DOHH2 (cell line): ENCODE measurements around the gene NFIA.

Experiments used
- H3F3A ChIP-seq: fragments of 200-600 bp; sonication (generic), shearing (Covaris generic); 2 replicates; pipeline ENCODE4 v1.6.0; 2016; ENCODE audit warnings: antibody characterized with exemption, mild to moderate bottlenecking; ENCODE audit not compliant: control insufficient read depth, insufficient read depth
- H3K27ac ChIP-seq: fragments of 200-600 bp; sonication (generic); 2 replicates; pipeline ENCODE4 v1.5.1; 2014; ENCODE audit warnings: low read depth, mild to moderate bottlenecking, low read length, moderate library complexity
- H3K27me3 ChIP-seq: fragments of 200-600 bp; sonication (generic); 2 replicates; pipeline ENCODE4 v1.6.1; 2014; ENCODE audit warnings: mild to moderate bottlenecking, low read length, mixed read lengths; ENCODE audit not compliant: control insufficient read depth
- H3K36me3 ChIP-seq: fragments of 200-600 bp; sonication (generic); 2 replicates; pipeline ENCODE4 v1.6.1; 2014; ENCODE audit warnings: mild to moderate bottlenecking, low read length, moderate library complexity, mixed read lengths; ENCODE audit not compliant: control insufficient read depth
- H3K4me1 ChIP-seq: fragments of 200-600 bp; sonication (generic); 2 replicates; pipeline ENCODE4 v1.6.1; 2014; ENCODE audit warnings: mild to moderate bottlenecking, low read length, mixed read lengths; ENCODE audit not compliant: control insufficient read depth
- H3K4me2 ChIP-seq: fragments of 200-600 bp; sonication (generic); 2 replicates; pipeline ENCODE4 v1.6.0; 2014; ENCODE audit warnings: mild to moderate bottlenecking, low read length, moderate library complexity
- H3K4me3 ChIP-seq: fragments of 200-600 bp; sonication (generic); 2 replicates; pipeline ENCODE4 v1.5.1; 2014; ENCODE audit warnings: mild to moderate bottlenecking, low read length, mixed read lengths
- H3K79me2 ChIP-seq: fragments of 200-600 bp; sonication (generic); 2 replicates; pipeline ENCODE4 v1.6.1; 2014; ENCODE audit warnings: mild to moderate bottlenecking, low read length, mixed read lengths; ENCODE audit not compliant: control insufficient read depth
- H3K9me2 ChIP-seq: fragments of 200-600 bp; sonication (generic); replicated peaks from 2 replicates; pipeline ENCODE4 v1.6.1; 2014; ENCODE audit warnings: mild to moderate bottlenecking, low read length, mixed read lengths; ENCODE audit not compliant: control insufficient read depth
- H3K9me3 ChIP-seq: fragments of 200-600 bp; sonication (generic); 2 replicates; pipeline ENCODE4 v1.6.1; 2014; ENCODE audit warnings: antibody characterized with exemption, low read length, mixed read lengths; ENCODE audit not compliant: control insufficient read depth, insufficient read depth
- H4K20me1 ChIP-seq: fragments of 200-600 bp; sonication (generic); 2 replicates; pipeline ENCODE4 v1.6.0; 2014; ENCODE audit warnings: low read depth, mild to moderate bottlenecking, antibody characterized with exemption, low read length, moderate library complexity; ENCODE audit not compliant: control insufficient read depth, insufficient read depth
- CTCF ChIP-seq: fragments of 200-600 bp; sonication (generic); IDR thresholded peaks from one replicate; pipeline ENCODE4 v1.5.1; 2014; ENCODE audit warnings: antibody characterized with exemption, mild to moderate bottlenecking, low read depth, low read length; ENCODE audit not compliant: poor library complexity, severe bottlenecking
- EZH2phosphoT487 ChIP-seq: fragments of 200-600 bp; sonication (generic); IDR thresholded peaks from 2 replicates; pipeline ENCODE4 v1.6.1; 2017; ENCODE audit warnings: borderline replicate concordance, mild to moderate bottlenecking, antibody characterized with exemption, low read length, moderate library complexity, mixed read lengths

Gene NFIA

GRCh38 chr1:61102621-61103020 is 20.3 kb downstream of the NFIA start:
- Histone ChIP-seq H3K4me3 (no peak overlapping the region), H3K9me3 (no peaks in the 10 kb centered on the region), H3K9me2 (no peaks in the 10 kb centered on the region), H3K79me2 (peaks cover 76% of the 10 kb centered on the region), H3K4me2 (no peak overlapping the region), H3K36me3 (peaks cover 3% of the 10 kb centered on the region; the same call in 1 of the 2 replicates), H3K27ac (no peak overlapping the region), H3K4me1 (peaks cover 2% of the 10 kb centered on the region; the same call in 1 of the 2 replicates), H3F3A (no peaks in the 10 kb centered on the region), H3K27me3 (no peaks in the 10 kb centered on the region), H4K20me1 (no peaks in the 10 kb centered on the region)
- TF ChIP-seq CTCF (no peak), EZH2phosphoT487 (no peak)

- TF ChIP-seq EZH2phosphoT487: no peak
- TF ChIP-seq CTCF: no peak
- H3K9me2 ChIP-seq: no peaks in the 10 kb centered on the region
- H3K27me3 ChIP-seq: no peaks in the 10 kb centered on the region
- H3K4me1 ChIP-seq: 0 out of 2 replicates have a peak, but pooled peaks cover 3% of the 10 kb centered on the region
- H3K4me2 ChIP-seq: no peak overlapping the region
- no peak overlapping the region for H3K4me3 ChIP-seq
- no peaks in the 10 kb centered on the region for H3F3A ChIP-seq
- H4K20me1 ChIP-seq: no peaks in the 10 kb centered on the region
- peaks cover 71% of the 10 kb centered on the region for H3K79me2 ChIP-seq
- H3K36me3 ChIP-seq: peaks cover 3% of the 10 kb centered on the region; the same call in 1 of the 2 replicates
- no peak overlapping the region for H3K27ac ChIP-seq
- no peaks in the 10 kb centered on the region for H3K9me3 ChIP-seq
Observed at GRCh38 chr1:61104220-61104671, 21.9 kb downstream of the NFIA start.

- no peaks in the 10 kb centered on the region for H3K27me3 ChIP-seq
- H3K36me3 ChIP-seq: peaks cover 8% of the 10 kb centered on the region; the same call in 1 of the 2 replicates
- peaks cover 54% of the 10 kb centered on the region for H3K79me2 ChIP-seq
- no peak overlapping the region for H3K27ac ChIP-seq
- H3K9me2 ChIP-seq: no peaks in the 10 kb centered on the region
- no peak overlapping the region for H3K4me2 ChIP-seq
- H3K4me1 ChIP-seq: 0 out of 2 replicates have a peak, but pooled peaks cover 3% of the 10 kb centered on the region
- H3K9me3 ChIP-seq: no peaks in the 10 kb centered on the region
- no peaks in the 10 kb centered on the region for H4K20me1 ChIP-seq
- TF ChIP-seq CTCF: no peak
- TF ChIP-seq EZH2phosphoT487: no peak
- H3F3A ChIP-seq: no peaks in the 10 kb centered on the region
- H3K4me3 ChIP-seq: no peak overlapping the region
Observed at GRCh38 chr1:61107638-61108037, 25.3 kb downstream of the NFIA start.
